ENCODE measurements around the gene KIF1B.

GRCh38 chr1:10429868-10430215 lies 219.5 kb downstream of the KIF1B start:
- TF ChIP-seq, protein P1, sequence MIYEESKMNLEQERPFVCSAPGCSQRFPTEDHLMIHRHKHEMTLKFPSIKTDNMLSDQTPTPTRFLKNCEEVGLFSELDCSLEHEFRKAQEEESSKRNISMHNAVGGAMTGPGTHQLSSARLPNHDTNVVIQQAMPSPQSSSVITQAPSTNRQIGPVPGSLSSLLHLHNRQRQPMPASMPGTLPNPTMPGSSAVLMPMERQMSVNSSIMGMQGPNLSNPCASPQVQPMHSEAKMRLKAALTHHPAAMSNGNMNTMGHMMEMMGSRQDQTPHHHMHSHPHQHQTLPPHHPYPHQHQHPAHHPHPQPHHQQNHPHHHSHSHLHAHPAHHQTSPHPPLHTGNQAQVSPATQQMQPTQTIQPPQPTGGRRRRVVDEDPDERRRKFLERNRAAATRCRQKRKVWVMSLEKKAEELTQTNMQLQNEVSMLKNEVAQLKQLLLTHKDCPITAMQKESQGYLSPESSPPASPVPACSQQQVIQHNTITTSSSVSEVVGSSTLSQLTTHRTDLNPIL (CRISPR knock-in tag; IDR thresholded peaks at IDR 0.05; ENCODE audit: low read depth): no peak
- no peak for TF ChIP-seq PATZ1 (CRISPR knock-in tag; IDR thresholded peaks at IDR 0.05; ENCODE audit: borderline replicate concordance)
- TF ChIP-seq ARNTL (CRISPR knock-in tag; IDR thresholded peaks at IDR 0.05; ENCODE audit: borderline replicate concordance, low read depth): no peak
- TF ChIP-seq RARB (CRISPR knock-in tag; IDR thresholded peaks at IDR 0.05): no peak
- no peak for TF ChIP-seq GLIS3 (CRISPR knock-in tag; IDR thresholded peaks at IDR 0.05)
- no peak for TF ChIP-seq ESRRG (CRISPR knock-in tag; IDR thresholded peaks at IDR 0.05)
- no peak for TF ChIP-seq ZFP30 (CRISPR knock-in tag; IDR thresholded peaks at IDR 0.05)
- TF ChIP-seq BACH2 (CRISPR knock-in tag; IDR thresholded peaks at IDR 0.05; ENCODE audit: borderline replicate concordance): no peak

All from SK-N-SH treated with all-trans-retinoic acid at 6 μM for 48 hours (cell line).